OCI-LY1 (cell line): ENCODE data around the gene AR.

ENCODE experiments used
- EZH2 ChIP-seq: fragments of 200-600 bp; sonication (generic), shearing (Covaris generic); IDR thresholded peaks from 2 replicates; pipeline ENCODE4 v1.8.0; 2017; ENCODE audit warnings: borderline replicate concordance, mixed run types, mild to moderate bottlenecking, antibody characterized with exemption, low read length, moderate library complexity, mixed read lengths
- TF ChIP-seq, protein P1 (sequence below): fragments of 200-600 bp; sonication (generic), shearing (Covaris generic); IDR thresholded peaks from 2 replicates; pipeline ENCODE4 v1.5.1; 2017; ENCODE audit warnings: mild to moderate bottlenecking, antibody characterized with exemption, low read length, moderate library complexity, mixed read lengths

DNA sequence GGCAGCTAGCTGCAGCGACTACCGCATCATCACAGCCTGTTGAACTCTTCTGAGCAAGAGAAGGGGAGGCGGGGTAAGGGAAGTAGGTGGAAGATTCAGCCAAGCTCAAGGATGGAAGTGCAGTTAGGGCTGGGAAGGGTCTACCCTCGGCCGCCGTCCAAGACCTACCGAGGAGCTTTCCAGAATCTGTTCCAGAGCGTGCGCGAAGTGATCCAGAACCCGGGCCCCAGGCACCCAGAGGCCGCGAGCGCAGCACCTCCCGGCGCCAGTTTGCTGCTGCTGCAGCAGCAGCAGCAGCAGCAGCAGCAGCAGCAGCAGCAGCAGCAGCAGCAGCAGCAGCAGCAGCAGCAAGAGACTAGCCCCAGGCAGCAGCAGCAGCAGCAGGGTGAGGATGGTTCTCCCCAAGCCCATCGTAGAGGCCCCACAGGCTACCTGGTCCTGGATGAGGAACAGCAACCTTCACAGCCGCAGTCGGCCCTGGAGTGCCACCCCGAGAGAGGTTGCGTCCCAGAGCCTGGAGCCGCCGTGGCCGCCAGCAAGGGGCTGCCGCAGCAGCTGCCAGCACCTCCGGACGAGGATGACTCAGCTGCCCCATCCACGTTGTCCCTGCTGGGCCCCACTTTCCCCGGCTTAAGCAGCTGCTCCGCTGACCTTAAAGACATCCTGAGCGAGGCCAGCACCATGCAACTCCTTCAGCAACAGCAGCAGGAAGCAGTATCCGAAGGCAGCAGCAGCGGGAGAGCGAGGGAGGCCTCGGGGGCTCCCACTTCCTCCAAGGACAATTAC lies 1.4 kb downstream of the AR start:
- TF ChIP-seq, protein P1, sequence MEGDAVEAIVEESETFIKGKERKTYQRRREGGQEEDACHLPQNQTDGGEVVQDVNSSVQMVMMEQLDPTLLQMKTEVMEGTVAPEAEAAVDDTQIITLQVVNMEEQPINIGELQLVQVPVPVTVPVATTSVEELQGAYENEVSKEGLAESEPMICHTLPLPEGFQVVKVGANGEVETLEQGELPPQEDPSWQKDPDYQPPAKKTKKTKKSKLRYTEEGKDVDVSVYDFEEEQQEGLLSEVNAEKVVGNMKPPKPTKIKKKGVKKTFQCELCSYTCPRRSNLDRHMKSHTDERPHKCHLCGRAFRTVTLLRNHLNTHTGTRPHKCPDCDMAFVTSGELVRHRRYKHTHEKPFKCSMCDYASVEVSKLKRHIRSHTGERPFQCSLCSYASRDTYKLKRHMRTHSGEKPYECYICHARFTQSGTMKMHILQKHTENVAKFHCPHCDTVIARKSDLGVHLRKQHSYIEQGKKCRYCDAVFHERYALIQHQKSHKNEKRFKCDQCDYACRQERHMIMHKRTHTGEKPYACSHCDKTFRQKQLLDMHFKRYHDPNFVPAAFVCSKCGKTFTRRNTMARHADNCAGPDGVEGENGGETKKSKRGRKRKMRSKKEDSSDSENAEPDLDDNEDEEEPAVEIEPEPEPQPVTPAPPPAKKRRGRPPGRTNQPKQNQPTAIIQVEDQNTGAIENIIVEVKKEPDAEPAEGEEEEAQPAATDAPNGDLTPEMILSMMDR: no peak
- no peak for TF ChIP-seq EZH2
